CD4-positive, alpha-beta T cell treated with Interleukin-4 for 1 hour (primary cell): ENCODE data around the gene HYI.
"Not testable (repeated sequence)": the region's sequence is repeated elsewhere in the genome, so short reads cannot be mapped to it uniquely, and the experiment has no call there.

Experiments used
- DNase-seq, 2 donors: peaks; one replicate each; pipeline ENCODE4 v3.0.0-alpha.2; 2020 to 2022

HYI gene

DNA sequence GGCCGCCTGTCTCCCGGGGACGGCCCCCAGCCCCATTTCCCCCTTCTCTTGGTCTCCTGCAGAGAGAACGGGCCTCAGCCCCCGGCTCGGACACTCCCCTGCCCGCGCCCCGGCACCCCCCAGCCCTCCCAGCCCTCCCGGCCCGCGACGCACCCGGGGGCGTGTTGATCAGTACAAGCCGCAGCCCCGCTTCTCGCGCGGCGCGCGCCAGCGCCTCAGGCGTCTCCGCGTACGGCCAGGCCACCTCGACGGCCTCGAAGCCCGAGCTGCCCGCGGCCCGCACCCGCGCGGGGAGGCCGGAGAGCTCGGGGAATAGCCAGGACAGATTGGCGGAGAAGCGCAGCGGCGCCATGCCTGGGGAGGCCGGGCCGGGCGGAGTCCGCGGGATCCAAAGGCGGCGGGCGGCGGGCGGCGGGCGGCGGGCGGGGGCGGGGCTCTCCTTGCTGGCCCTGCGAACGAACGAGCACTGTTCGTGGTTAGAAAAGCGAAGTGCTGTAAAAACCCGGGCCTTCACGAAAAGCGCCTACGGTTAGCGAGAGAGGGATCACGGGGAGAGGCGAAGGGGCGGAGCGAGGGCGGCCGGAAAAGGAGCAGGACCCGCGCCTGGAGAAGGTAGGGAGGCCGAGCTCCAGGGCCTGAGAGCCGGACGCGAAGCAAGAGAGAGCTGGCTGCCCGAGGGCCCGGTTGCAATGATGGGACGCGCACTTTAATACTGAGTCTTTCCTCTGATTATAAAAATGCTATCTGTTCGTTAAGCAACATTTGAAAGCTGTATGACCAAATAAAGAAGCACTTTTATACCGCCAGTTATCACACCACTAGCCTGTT, at the start of gene HYI:
Gene HYI, minus strand, starts transcription at position 490 of the 828 bp plus-strand sequence. Its CDS starts 138 bp downstream, at position 352.
- peak; percentile 70 to 73 for DNase-seq

GRCh38 chr1:43501806-43502205, 48.1 kb upstream of the HYI start:
- DNase-seq = not testable (repeated sequence)

DNA sequence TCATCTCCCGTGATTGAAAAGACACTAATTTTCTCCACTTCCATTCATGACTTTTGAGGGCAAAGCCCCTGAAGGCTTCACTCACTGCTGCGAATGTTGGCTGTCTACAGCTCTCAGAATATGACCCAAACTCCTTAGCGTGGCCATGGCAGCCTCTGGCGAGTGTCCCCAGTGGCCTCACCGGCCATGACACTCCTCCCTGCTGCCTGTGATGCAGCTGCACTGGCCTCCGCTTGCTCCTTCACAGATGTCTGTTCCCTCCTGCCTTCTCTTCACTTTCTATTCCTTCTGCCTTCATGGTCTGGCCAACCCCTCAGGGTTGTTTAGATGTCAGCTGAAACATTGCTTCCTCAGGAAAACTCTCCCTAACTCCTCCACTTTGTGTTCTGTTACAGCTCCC, 46.2 kb upstream of the HYI start:
- DNase-seq = no peak

- no peak for DNase-seq
Observed at GRCh38 chr1:43495204-43495603, 41.5 kb upstream of the HYI start.

DNA sequence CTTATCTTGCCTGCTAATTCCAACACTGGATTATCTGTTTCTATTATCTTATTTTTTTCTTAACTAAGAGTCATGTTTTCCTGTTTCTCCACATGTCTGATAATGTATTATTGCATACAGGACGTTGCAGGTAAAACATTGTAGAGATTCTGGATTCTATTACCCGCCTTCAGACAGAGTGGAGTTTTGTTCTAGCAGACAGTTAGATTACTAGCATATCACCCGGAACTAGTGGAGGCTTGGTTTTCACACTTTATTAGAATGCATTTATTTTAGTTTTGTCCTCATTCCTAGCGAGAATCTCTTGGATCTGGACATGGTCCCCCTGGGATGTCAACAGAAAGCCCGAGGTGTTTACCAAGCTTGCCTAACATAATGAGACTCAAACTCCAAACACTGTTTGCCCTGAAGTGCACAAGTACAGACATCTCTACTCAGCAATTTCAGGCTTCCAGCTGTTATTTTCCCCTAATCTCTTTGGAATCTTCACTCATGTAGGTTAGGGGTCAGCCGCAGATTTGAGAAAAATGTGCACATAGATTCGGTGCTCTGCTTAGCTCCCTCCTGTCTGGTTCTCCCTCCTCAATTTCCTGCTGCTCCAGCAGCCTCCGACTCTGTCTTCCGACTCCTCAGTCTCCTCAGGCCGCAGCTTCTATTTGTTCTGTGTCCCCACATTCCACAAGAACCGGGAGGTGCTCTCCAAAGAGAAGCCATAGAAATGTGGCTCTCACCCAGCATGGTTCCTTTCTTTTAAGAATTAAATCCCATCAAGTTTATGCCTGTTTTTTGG, 40.1 kb upstream of the HYI start:
- no peak for DNase-seq

DNA sequence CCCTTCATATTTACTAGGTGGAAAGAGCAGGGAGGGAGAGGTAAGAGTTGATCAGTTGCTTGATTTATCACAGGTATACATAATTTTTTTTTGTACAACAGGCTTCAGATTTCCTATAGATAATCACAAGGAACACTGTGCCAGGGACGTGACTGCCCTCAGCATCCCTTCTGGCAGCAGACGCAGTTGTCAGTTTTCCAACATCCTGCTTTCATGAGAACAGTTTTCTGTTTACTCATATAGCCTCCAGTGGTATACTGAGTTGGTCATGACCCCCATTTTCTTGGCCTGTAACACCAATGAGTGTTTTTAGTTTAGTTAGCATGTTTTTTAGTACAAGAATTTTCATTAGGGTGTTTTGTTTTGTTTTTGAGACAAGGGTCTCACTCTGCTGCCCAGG, 39.1 kb upstream of the HYI start:
- no peak for DNase-seq

GRCh38 chr1:43491061-43491460, 37.3 kb upstream of the HYI start:
- no peak for DNase-seq

DNA sequence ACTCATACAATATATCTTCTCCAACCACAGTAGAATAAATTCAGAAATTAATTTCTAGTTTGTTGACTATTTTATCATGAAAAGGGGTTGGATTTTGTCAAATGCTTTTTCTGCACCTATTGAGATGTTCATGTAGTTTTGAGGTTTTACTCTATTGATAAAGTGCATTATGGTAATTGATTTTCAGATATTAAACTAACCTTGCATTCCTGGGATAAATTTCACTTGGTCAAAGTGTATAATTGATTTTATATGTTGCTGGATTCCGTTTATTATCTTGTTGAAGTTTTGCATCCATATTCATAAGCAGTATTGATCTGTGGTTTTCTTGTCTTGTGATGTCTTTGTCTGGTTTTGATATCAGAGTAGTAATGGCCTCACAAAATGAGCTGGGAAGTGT, 34.4 kb upstream of the HYI start:
- DNase-seq = no peak

- DNase-seq = no peak
Observed at GRCh38 chr1:43484367-43484766, 30.6 kb upstream of the HYI start.

- DNase-seq = no peak
Observed at GRCh38 chr1:43482215-43482614, 28.5 kb upstream of the HYI start.

GRCh38 chr1:43481491-43481890, 27.8 kb upstream of the HYI start:
- no peak for DNase-seq

GRCh38 chr1:43479414-43479813, 25.7 kb upstream of the HYI start:
- no peak for DNase-seq

GRCh38 chr1:43477716-43478115, 24.0 kb upstream of the HYI start:
- no peak for DNase-seq

DNA sequence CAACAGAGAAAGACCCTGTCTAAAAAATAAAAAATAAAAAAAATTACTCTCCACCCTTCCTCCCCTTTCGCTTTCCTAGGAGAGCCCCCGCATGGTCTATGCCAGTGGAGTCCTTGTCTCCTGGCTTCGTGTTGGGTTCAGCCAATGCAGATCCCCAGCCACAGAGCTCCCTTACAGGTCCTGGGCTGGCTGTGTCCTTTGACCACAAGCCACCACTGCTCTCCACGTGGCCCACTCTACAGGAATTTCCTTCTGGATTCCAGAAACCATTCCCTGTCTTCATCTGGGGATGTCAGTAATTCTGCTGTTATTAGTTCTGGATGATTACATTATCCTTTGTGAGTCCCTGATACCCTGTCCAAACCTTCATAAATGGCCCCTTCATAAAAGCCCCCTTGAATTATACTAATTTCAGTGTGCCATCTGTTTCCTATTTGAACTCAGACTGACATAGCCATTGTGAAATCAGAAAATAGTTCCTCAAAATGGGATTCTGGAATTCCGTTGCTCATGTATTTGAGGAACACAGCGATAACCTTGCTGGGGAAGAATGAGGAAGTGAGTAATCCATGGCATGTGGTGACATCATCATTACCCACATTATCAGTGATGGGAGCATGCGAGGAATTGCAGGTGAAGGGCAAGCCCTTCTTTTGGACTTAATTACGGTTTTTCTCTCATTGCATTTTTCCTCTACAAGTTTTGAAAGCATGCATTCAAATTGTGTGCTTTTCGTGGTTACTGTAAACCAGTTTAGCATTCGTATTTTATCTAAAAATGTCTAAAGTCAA, 22.1 kb upstream of the HYI start:
- DNase-seq = not testable (repeated sequence)

DNA sequence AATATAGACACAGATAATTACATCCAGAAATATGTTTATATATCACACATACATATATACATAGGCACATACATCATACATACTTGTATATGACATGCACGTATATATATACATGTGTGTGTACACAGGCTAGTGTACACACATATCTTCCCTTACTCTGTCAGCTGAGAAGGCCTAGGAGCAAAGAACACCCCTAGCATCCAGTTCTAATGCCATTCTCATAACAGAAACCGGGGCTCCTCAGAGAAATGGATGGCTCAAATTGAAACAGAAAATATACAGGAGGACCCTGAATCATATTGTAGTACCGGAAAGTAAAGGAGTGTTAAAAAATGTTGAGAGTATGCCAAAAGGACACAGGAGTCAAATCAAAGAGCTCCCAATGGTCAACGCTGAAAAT, 19.7 kb upstream of the HYI start:
- DNase-seq = no peak

DNA sequence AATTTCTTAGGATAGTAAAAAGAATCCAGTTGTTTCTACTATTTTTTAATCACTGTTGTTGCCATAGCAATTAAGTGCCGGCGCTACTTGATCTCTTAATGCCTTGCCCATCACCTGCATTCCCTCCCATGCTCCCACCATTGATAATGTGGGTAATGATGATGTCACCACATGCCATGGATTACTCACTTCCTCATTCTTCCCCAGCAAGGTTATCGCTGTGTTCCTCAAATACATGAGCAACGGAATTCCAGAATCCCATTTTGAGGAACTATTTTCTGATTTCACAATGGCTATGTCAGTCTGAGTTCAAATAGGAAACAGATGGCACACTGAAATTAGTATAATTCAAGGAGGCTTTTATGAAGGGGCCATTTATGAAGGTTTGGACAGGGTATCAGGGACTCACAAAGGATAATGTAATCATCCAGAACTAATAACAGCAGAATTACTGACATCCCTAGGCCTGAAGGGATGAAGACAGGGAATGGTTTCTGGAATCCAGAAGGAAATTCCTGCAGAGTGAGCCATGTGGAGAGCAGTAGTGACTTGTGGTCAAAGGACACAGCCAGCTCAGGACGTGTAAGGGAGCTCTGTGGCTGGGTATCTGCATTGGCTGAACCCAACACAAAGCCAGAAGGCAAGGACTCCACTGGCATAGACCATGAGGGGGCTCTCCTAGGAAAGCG, 18.9 kb upstream of the HYI start:
- DNase-seq = not testable (repeated sequence)

- no peak for DNase-seq
Observed at GRCh38 chr1:43472087-43472462, 18.3 kb upstream of the HYI start.

- no peak for DNase-seq
Observed at GRCh38 chr1:43469932-43470331, 16.2 kb upstream of the HYI start.

GRCh38 chr1:43468414-43468813, 14.7 kb upstream of the HYI start:
- DNase-seq = no peak

DNA sequence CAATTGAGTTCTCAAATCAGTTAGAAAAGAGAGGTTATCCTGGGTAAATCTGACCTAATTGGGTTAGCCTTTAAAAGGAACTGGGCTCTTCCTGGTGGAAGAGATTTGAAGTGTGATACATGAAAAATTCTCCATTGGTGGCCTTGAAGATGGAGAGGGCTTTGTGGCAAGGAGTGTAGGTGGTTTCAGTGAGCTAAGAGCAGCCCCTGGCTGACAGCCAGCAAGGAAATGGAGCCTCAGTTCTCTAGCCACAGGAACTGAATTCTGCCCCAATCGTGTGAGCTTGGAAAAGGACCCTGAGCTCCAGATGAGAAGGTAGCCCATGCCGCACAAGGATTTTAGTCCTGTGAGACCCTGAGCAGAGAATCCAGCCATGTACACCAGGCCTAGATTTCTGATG, 12.7 kb upstream of the HYI start:
- DNase-seq = no peak

DNA sequence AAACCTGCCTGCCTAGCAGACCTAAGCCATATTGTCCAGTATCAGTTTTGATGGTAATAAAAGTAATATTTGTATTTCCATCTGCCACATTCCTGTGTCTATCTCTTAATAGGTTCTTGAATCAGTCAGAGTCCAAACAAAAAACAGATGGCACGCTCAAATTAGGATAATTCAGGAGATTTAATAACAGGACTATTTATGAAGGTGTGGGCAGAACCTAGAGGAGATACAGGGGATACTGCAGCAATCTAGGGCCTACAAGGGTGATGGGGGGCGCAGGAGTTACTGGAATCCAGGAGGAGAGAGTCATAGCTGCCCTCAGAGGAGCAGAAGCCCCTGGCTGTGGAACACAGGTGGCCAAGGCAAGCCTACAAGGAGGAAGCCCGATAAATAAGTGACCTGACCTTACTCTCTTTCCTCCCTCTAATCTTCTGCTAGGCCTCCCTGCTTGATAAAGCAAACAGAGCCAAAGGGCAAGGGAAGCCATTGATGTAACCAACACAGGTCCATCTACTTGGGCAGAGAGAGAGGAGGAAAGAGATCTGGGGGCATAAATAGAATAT, 11.9 kb upstream of the HYI start:
- no peak for DNase-seq
